NCI-H2107 treated with DMSO at 0.1 percent for 48 hours (cell line): ENCODE measurements around the gene STAT5B.

Source experiments
- DNase-seq: peaks from one replicate; lab custom pipeline; 2025; ENCODE audit not compliant: unreplicated experiment; lab: John Stamatoyannopoulos, UW

STAT5B gene

GRCh38 chr17:42286411-42287221, 10.4 kb upstream of the STAT5B start:
- DNase-seq: no peak

GRCh38 chr17:42285346-42286050, 9.3 kb upstream of the STAT5B start:
- no peak for DNase-seq

DNA sequence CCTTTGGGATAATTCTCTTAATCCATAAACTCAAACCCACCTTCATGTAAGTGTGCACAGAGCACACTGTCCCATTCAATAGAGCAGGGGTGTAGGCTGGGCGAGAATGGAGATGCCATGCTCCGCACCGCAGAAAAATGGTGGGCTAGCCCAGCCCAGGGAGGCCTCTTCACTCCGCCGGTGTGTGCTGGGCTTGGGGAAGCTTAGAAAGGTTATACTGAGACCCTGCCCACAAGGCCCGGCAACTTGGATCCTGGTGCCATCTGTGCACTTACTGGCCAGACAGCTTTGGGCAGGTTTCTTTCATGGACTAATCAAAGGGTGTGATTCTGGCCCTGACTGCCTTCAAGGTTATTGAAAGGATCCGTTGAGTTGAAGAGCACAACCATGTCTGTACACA, 8.4 kb upstream of the STAT5B start:
- no peak for DNase-seq

- no peak for DNase-seq
These were observed 7.8 kb upstream of the STAT5B start for GRCh38 chr17:42284024-42284369.

- no peak for DNase-seq
These were observed 7.2 kb upstream of the STAT5B start for GRCh38 chr17:42283241-42284023.

DNA sequence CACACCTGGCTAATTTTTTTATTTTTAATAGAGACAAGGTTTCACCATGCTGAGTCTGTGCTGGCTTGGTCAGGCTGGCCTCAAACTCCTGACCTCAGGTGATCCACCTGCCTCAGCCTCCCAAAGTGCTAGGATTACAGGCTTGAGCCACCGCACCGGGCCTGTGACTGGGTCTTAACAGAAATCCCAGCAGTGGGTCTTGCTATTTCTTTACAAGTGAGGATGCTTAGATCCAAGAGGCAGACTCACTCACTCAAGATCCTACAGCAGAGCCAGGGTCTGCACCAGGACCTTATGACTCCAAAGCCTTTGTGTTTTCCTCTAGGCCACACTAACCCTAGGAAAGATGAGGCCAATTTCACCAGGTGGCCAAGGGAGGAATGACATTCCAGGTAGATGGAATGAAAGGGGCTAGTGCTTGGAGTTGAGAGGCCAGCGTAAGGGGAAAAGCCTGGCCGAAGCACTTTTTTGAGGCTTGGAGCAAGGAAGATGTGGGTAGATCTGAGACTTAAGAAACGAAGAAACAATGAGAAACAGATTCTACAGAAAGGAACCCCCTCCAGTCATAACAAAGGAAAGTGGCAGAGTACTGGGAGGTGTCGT, 6.4 kb upstream of the STAT5B start:
- DNase-seq: no peak

DNA sequence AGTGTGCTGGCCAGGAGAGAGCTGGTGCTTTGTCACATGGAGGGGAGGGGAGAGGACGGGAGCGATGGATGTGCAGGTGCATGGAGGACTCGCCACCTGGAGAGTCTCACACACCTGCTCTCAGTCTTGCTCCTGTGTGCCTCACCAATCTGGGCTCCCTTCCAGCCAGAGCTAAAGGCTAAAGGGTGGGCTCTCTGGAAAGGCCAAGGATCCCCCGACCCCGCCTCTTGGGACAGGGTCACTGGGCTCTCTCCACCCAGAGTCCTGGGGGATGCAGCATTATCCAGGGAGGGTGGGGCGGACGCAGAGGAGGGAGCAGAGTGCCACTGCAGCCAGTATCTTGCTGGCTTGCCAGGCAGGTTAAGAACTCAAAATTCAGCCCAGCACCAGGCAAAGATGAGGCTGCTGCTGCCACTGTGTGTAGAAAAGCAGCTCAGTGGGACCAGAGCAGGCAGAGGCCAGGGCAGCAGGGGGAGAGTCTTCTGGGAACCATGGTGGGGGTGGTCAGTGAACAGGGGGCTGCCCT, 5.4 kb upstream of the STAT5B start:
- DNase-seq: peak; percentile 93

- no peak for DNase-seq
These were observed 3.8 kb upstream of the STAT5B start for GRCh38 chr17:42279776-42280630.

- DNase-seq: no peak
These were observed 1.1 kb upstream of the STAT5B start for GRCh38 chr17:42277342-42277712.

- DNase-seq: no peak
These were observed 584 bp upstream of the STAT5B start for GRCh38 chr17:42276609-42277341.

DNA sequence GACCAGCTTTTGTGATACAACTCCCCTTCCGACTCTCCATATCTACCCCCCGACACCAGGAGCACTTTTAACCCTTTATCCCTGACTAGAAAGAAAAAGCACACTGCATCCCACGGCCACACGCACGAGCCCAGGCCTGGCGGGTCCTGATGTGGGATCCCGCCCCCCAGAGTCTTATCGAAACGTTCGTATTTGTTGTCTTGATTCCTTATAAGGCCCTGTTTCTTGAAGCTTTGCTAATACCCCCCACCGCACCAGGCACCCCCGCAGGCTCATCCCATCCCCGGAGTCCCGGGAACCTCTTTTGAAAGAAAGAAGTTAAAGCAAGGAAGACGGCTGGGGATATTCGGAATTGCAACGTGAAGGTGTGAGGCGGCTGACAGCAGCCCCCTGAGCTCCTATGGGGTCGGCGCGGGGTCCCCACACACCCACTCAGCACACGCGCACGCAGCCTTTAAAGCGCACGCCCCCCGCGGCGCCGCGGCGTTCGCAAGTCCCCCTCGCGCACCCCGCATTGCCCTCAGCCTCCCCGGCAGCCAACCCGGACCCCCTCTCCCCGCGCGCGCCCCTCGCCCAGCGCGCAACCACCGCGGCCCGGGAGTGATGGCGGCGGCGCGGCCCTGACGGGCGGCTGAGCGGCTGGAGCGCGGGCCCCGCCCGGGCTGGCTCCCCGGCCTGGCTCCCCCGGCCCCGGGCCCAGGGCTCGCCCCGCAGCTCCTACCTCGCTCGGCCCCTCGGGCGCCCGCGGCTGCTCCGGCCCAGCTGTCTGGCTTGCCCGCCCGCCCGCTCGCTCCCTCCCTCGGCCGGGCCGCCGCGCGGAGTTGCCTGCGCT, 448 bp downstream of the STAT5B start:
- no peak for DNase-seq

DNA sequence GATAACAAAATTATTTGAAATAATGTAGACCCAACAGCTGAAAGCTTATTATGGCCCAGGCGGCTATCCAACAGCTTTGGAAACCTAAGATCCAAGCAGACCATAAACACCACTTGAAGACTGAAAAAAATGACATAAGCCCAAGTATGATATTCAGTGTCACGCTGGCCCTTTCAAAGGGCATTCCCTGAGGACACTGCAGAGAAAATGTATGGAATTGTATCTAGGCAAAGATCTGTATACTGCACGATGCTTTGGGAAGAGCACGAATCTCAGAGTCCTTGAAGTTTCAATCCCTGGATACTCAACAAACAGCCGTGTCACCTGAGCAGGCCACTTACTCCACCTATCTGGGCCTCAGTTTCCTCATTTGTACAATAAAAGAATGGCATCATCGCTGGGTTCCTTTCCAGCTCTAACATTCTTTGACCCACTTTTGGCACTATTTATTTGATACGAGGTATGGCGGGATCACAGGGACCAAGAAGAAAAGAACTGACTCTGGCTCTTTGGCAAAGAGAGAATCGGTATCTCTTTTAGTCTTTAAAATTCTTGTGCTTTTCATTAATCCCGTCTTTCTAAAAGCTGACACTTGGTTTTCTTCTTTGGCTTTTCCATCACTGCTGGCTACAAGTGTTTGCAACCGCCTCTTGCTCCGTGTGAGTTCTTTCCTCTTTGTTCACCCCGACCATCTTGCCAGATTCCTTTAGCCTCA, 1.2 kb downstream of the STAT5B start:
- DNase-seq: no peak

DNA sequence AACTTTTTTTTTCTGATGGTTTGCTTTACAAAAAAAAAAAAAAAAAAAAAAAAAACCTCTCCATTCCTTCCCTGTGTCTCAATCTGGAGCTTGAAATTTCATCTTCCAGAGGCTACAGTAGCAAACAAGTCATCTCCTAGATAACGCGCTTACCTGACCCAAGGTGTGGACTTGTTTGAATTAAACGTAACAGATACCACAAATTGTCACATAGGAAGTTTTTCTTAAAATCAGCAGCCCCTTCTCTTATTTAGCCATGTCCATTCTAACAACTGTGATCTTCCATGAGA, 2.0 kb downstream of the STAT5B start:
- no peak for DNase-seq

- no peak for DNase-seq
These were observed 2.5 kb downstream of the STAT5B start for GRCh38 chr17:42273474-42274252.

DNA sequence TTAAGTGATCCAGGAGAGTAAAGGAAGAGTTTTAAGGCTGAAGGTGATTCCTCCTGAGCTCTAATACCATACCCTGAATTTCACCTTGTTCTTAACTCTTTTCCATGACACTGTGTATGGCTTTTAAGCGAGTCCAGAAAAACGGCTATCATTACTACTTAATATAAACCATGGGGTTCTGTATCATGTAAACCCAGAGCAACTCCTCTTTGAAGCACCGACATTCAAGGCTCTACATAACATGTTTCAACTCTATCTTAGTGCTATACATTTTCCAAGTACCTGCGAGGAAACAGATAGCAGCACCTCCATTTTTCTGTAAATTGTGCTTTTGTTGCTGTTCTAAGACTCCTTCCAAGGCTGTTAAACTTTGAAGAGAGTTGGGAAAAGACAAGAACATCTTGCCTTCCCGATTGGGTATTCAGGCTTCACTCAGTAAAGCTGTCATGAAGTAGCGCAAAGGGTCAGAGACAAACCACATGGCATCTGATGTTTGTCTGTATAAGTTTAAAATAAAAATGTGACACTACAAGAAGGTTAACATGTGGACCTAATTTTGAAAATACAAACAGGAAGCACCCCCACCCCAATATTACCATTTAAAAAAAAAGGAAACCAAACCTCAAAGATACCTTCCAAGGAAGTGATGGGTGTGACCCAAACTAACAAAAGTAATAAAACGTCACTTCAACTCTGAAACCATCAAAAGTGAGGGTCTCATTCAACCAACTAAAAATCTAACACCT, 3.9 kb downstream of the STAT5B start:
- DNase-seq: no peak

GRCh38 chr17:42271779-42272035, 4.5 kb downstream of the STAT5B start:
- no peak for DNase-seq
